GM18951 (cell line): ENCODE measurements around the gene IL17C.

Experiments
- POLR2A ChIP-seq: IDR thresholded peaks from 4 replicates; pipeline ENCODE4 v1.6.1; 2011; ENCODE audit warnings: mild to moderate bottlenecking; ENCODE audit not compliant: insufficient read length, insufficient read depth; ENCODE audit errors: extremely low read depth
- in situ Hi-C: fragments of 300-500 bp; cut with MboI; formaldehyde crosslinking; loops from one replicate; pipeline ENCODE4 v1.12.0; 2022; ENCODE audit warnings: low sequenced_read_pairs, mixed read lengths, inconsistent platforms; ENCODE audit not compliant: unreplicated experiment

Gene IL17C, protein sequence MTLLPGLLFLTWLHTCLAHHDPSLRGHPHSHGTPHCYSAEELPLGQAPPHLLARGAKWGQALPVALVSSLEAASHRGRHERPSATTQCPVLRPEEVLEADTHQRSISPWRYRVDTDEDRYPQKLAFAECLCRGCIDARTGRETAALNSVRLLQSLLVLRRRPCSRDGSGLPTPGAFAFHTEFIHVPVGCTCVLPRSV

GRCh38 chr16:88638323-88639230 lies at the start of gene IL17C:
TSS of gene IL17C (plus strand) at chr16:88638572. CDS start at chr16:88638642, 70 bp downstream.
- in situ Hi-C loops = no loop called here
- TF ChIP-seq POLR2A = no peak

- TF ChIP-seq POLR2A = no peak
- in situ Hi-C loops = no loop called here
Measured at GRCh38 chr16:88588754-88589153, 49.6 kb upstream of the IL17C start.

- in situ Hi-C loops = no loop called here
- TF ChIP-seq POLR2A = no peak
Measured at GRCh38 chr16:88589441-88589840, 48.9 kb upstream of the IL17C start.

- in situ Hi-C loops = no loop called here
- TF ChIP-seq POLR2A = no peak
Measured at GRCh38 chr16:88591577-88592021, 46.8 kb upstream of the IL17C start.

DNA sequence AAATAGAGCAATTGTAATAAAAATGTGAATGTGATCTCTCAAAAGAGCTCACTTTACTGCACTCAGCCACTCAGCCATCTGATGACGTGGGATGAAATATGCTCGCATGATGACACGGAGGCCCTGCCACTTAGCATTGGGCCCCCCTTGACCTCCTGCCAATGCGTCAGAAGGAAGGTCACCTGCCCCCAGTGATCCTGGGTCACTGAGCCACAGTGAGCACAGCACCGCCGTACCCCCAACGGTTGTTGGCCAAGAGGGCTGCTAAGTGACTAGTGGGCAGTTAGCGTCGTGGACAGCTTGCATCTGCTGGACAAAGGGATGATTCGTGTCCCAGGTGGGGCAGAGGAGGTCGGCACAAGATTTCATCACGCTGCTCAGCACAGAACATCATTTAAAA lies 45.3 kb upstream of the IL17C start:
- in situ Hi-C loops = no loop called here
- TF ChIP-seq POLR2A = no peak

DNA sequence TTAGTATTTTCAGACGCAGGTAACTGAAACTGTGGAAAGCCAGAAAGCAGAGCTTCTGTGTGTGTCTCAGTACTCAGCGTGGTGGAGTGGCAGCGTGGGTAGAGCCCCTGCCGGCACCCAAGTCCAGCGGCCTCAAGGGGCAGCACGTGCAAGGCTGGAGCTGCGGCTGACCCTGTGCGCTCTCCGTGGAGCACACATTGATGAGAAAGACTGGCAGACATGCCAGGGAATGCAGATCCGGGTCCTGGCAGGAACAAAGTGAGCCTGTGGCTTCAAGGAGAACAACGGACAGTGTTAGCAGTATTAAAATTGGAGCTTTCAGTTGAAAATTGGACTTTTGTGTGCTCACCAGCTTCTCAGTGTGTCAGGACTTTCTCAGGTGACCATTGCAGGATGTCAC lies 44.9 kb upstream of the IL17C start:
- no peak for TF ChIP-seq POLR2A
- in situ Hi-C loops = no loop called here

DNA sequence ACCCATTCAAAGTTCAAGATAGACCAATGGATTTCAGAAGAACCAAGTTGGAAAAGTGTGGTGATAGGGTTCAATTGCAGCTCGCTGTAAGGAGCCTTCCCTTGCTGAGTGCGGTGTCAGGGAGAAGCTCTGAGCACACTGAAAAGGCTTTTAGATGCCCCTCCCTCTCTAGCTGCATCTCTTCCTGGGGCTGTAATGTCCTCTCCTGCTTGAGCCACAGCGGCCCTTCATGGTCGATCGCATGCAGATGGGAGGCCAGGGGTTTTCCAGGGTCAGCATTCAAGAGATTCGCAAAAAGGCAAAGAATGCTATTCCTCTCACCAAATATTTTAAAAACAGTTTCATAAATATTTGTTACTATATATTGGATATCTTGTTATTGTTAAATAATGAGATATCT lies 44.5 kb upstream of the IL17C start:
- in situ Hi-C loops = no loop called here
- TF ChIP-seq POLR2A = no peak

DNA sequence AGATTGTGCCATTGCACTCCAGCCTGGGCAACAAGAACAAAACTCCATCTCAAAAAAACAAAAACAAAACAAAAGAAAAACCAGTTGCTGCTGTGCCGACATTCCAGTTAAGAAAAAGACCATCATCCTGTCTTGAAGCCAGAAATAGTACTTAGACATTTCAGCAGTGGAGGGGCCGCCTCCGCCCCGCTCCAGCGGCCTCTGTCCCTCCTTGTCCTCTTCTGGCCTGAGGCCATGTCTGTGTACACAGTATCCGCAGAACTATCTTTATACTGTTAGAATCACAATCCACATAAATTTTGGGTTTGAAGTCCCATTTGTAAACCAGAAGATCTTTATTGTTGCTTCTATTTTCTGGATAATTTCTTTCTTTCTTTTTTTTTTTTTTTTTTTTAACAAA lies 43.3 kb upstream of the IL17C start:
- in situ Hi-C loops = no loop called here
- no peak for TF ChIP-seq POLR2A

DNA sequence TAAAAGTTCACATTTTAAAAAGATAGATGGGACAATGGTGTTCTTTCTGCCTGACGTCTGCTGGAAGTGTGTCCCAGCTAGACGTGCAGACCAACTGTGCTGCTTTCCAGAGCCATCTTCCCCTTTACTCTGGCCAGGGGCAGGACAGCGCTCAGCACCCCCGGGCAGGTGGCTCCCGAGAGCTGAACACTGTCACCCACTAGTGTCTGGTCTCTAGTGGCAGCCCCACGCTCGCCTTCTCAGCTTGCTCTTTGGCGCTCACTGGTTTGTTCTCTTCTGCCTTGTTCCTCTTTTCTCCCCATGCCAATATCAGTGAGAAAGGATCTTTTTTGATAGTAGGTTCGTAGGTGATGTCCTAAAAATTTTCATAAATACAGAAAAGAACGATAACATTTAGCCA lies 42.5 kb upstream of the IL17C start:
- TF ChIP-seq POLR2A = no peak
- in situ Hi-C loops = no loop called here

DNA sequence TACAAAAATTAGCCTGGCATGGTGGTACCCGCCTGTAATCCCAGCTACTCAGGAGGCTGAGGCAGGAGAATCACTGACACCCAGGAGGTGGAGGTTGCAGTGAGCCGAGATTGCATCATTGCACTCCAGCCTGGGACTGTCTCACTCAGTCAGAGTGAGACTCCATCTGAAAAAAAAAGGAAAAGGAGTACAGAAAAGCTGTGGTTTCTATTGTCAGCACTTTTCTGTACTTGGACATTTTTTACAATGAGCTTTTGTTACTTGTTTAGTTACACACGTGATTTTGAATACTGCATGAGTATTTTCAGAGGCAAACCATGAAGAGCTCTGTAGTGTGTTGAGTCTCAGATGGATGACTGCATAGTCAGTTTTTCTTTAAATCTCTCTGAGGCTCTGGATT lies 41.9 kb upstream of the IL17C start:
- in situ Hi-C loops = no loop called here
- no peak for TF ChIP-seq POLR2A

- no peak for TF ChIP-seq POLR2A
- in situ Hi-C loops = no loop called here
Measured at GRCh38 chr16:88597856-88598491, 40.4 kb upstream of the IL17C start.

- TF ChIP-seq POLR2A = no peak
- in situ Hi-C loops = no loop called here
Measured at GRCh38 chr16:88599092-88599733, 39.2 kb upstream of the IL17C start.
